HepG2 (cell line): ENCODE data around the gene CTNNA3. TPM values are rescaled to one million over a fixed set of nuclear protein-coding genes. Genes with fewer than 3 reads are reported as not detected.
A peak's percentile ranks its signal among the peaks of the same experiment; 100 is the strongest.
"Not testable (repeated sequence)": the region's sequence is repeated elsewhere in the genome, so short reads cannot be mapped to it uniquely, and the experiment has no call there.

Experiments
- ATAC-seq: fragments of 200-7000 bp; cut with Tn5 transposase; 3 replicates; pipeline ENCODE4 v1.9.1; 2020; ENCODE audit warnings: mild to moderate bottlenecking, moderate library complexity
- BruUV-seq: library from RNA; stranded (reverse); fragments of 400-500 nt; replicated peaks from 2 replicates; lab custom pipeline; 2021; lab: Mats Ljungman, UMichigan
- CTCF ChIA-PET: fragments of 300-600 bp; formaldehyde crosslinking; extraction: SDS; loops from one replicate; lab custom pipeline; 2021; ENCODE audit warnings: low total read pairs, inconsistent platforms, low intra/inter-chr PET ratio; lab: Yijun Ruan, JAX
- POLR2A ChIA-PET: fragments of 350-600 bp; sonication (Branson Sonifier 250); formaldehyde crosslinking; loops from one replicate; lab custom pipeline; 2020; ENCODE audit warnings: antibody characterized with exemption, inconsistent platforms; lab: Yijun Ruan, JAX
- DNase-seq: peaks from one replicate; pipeline ENCODE4 v3.0.0-alpha.2; 2015; ENCODE audit warnings: low spot score
- FAIRE-seq: peaks from 3 replicates; lab custom pipeline; 2011; peaks lifted over from hg19 to GRCh38; lab: Jason Lieb, UNC
- H2AFZ ChIP-seq: one replicate; pipeline ENCODE4 v1.6.1; 2011; ENCODE audit warnings: low read length, inconsistent platforms
- H3K27ac ChIP-seq: fragments of 300-600 bp; 3 replicates; pipeline ENCODE4 v1.8.0; 2011; ENCODE audit warnings: mixed run types, mild to moderate bottlenecking, mixed read lengths, low read length, inconsistent platforms; ENCODE audit not compliant: insufficient read depth; ENCODE audit errors: extremely low read length
- H3K27me3 ChIP-seq, 2 experiments: fragments of 200-600 bp in 1 of 2; 2 replicates in 1 of 2; 3 replicates in 1 of 2; pipeline versions ENCODE4 v1.6.0 to v1.8.0; 2011; ENCODE audit warnings: low read length in 2 of 2, mild to moderate bottlenecking in 2 of 2, moderate library complexity in 2 of 2, inconsistent platforms in 1 of 2; ENCODE audit not compliant: insufficient read depth in 2 of 2, control insufficient read depth in 1 of 2
- H3K36me3 ChIP-seq, 2 experiments: fragments of 200-600 bp in 1 of 2; replicated peaks in 1 of 2; 2 replicates in 1 of 2; 3 replicates in 1 of 2; pipeline versions ENCODE4 v1.5.1 to v1.8.0; 2011; ENCODE audit warnings: low read length in 2 of 2, inconsistent platforms in 1 of 2; ENCODE audit not compliant: insufficient read depth in 2 of 2, control insufficient read depth in 1 of 2
- H3K4me1 ChIP-seq: 2 replicates; pipeline ENCODE4 v1.5.1; 2012; ENCODE audit warnings: low read length, inconsistent platforms; ENCODE audit not compliant: insufficient read depth
- H3K4me2 ChIP-seq: 2 replicates; pipeline ENCODE4 v1.6.0; 2011; ENCODE audit warnings: low read depth, low read length, inconsistent platforms
- H3K4me3 ChIP-seq, 3 experiments: fragments of 200-600 bp in 1 of 3; sonication (generic), shearing (Covaris generic) in 1 of 3; replicated peaks in 1 of 3; 2 replicates each; pipeline ENCODE4 v1.5.1; 2011 to 2016; ENCODE audit warnings: low read length in 3 of 3, inconsistent platforms in 2 of 3, low read depth in 2 of 3, mild to moderate bottlenecking in 2 of 3, control low read depth in 1 of 3, mixed read lengths in 1 of 3; ENCODE audit not compliant: insufficient read depth in 1 of 3
- H3K79me2 ChIP-seq: one replicate; pipeline ENCODE4 v1.6.1; 2011; ENCODE audit warnings: low read length, inconsistent platforms; ENCODE audit not compliant: insufficient read depth
- H3K9ac ChIP-seq: 2 replicates; pipeline ENCODE4 v1.6.0; 2011; ENCODE audit warnings: mild to moderate bottlenecking, low read depth, low read length, inconsistent platforms; ENCODE audit not compliant: insufficient read depth
- H3K9me3 ChIP-seq: 2 replicates; pipeline ENCODE4 v1.5.1; 2012; ENCODE audit warnings: mild to moderate bottlenecking, low read length
- H4K20me1 ChIP-seq: 2 replicates; pipeline ENCODE4 v1.6.0; 2011; ENCODE audit warnings: inconsistent platforms, mild to moderate bottlenecking, low read length, moderate library complexity; ENCODE audit not compliant: insufficient read depth
- AHR ChIP-seq: IDR thresholded peaks from 2 replicates; pipeline ENCODE4 v1.6.1; 2018; ENCODE audit warnings: missing genetic modification reagents, missing compliant biosample characterization
- CAMTA2 ChIP-seq: sonication (generic); formaldehyde crosslinking; IDR thresholded peaks from 2 replicates; pipeline ENCODE4 v1.4.0; 2020; ENCODE audit warnings: mild to moderate bottlenecking, missing genetic modification reagents, borderline replicate concordance
- CTCF ChIP-seq: sonication (generic); formaldehyde crosslinking; IDR thresholded peaks from 2 replicates; pipeline ENCODE4 v1.5.0; 2020; ENCODE audit warnings: mild to moderate bottlenecking, missing genetic modification reagents, moderate library complexity
- FOSL1 ChIP-seq: sonication (generic); formaldehyde crosslinking; IDR thresholded peaks from 2 replicates; pipeline ENCODE4 v1.9.0; 2021; ENCODE audit warnings: missing genetic modification reagents, borderline replicate concordance
- FOXJ3 ChIP-seq: sonication (generic); formaldehyde crosslinking; IDR thresholded peaks from 2 replicates; pipeline ENCODE4 v1.4.0; 2020; ENCODE audit warnings: missing genetic modification reagents, mild to moderate bottlenecking, borderline replicate concordance
- HIVEP1 ChIP-seq: sonication (generic); formaldehyde crosslinking; IDR thresholded peaks from 2 replicates; pipeline ENCODE4 v1.4.0; 2020; ENCODE audit warnings: mild to moderate bottlenecking, missing genetic modification reagents
- MYPOP ChIP-seq: sonication (generic); formaldehyde crosslinking; IDR thresholded peaks from 2 replicates; pipeline ENCODE4 v1.8.1; 2023; ENCODE audit warnings: mild to moderate bottlenecking, moderate library complexity, missing genetic modification reagents
- PBX2 ChIP-seq: IDR thresholded peaks from 2 replicates; pipeline ENCODE4 v1.6.1; 2016; ENCODE audit warnings: control low read depth
- PCBP2 ChIP-seq: fragments of 200-400 bp; formaldehyde crosslinking; optimal IDR thresholded peaks from 2 replicates; pipeline ENCODE3; 2018; ENCODE audit warnings: low read length, low read depth; ENCODE audit not compliant: poor library complexity, severe bottlenecking
- ZBTB20 ChIP-seq: sonication (generic); formaldehyde crosslinking; IDR thresholded peaks from 2 replicates; pipeline ENCODE4 v1.8.1; 2023; ENCODE audit warnings: missing genetic modification reagents, low read depth, mild to moderate bottlenecking, borderline replicate concordance
- ZNF205 ChIP-seq: IDR thresholded peaks from 2 replicates; pipeline ENCODE4 v1.6.1; 2018; ENCODE audit warnings: missing biosample characterization, missing genetic modification reagents
- ZNF547 ChIP-seq: sonication (generic); formaldehyde crosslinking; IDR thresholded peaks from 2 replicates; pipeline ENCODE4 v1.5.1; 2020; ENCODE audit warnings: mild to moderate bottlenecking, missing genetic modification reagents
- WGBS: methylation state at CpG from one replicate; pipeline ENCODE4 v1.1.6; 2017; ENCODE audit warnings: low lambda C conversion rate; 5-methylcytosine and 5-hydroxymethylcytosine counted together
- in situ Hi-C: cut with HindIII; loops from 2 replicates; pipeline ENCODE4 v1.10.0; 2017; ENCODE audit warnings: low pct_unique_long_range_greater_than_20kb; ENCODE audit not compliant: extremely low pct_ligation_motif_present
- intact Hi-C: fragments of 100-400 bp; cut with micrococcal nuclease; formaldehyde crosslinking; loops from one replicate; pipeline ENCODE4 v1.10.0; 2022; ENCODE audit not compliant: unreplicated experiment
- polyA plus RNA-seq, 8 experiments: library from polyadenylated mRNA; depleted of rRNA in 3 of 8; stranded (reverse) in 7 of 8; unstranded in 1 of 8; fragments of >200 nt; fragmentation: Illumina TruSeq in 4 of 8; extraction: Trizol in 4 of 8; gene quantifications; 2 replicates each; pipeline versions ENCODE4 v1.2.1 to v1.2.3, GENCODE V29; 2011 to 2016; ENCODE audit warnings: low read depth in 4 of 8, missing spikeins in 1 of 8, mixed read lengths in 1 of 8; ENCODE audit not compliant: insufficient read depth in 1 of 8
- total RNA-seq, 5 experiments: library from RNA; depleted of rRNA; stranded (reverse); fragments of >200 nt; fragmentation: Illumina TruSeq; extraction: Trizol; gene quantifications; 2 replicates each; pipeline ENCODE4 v1.2.3, GENCODE V29; 2016; ENCODE audit warnings: low read depth in 1 of 5
- TF ChIP-seq, protein P1 (sequence below): fragments of 450-650 bp; IDR thresholded peaks from 2 replicates; pipeline ENCODE4 v1.6.1; 2017

CTNNA3 gene
- total and polyA plus RNA-seq, 2 of the 13 experiments (the other 11 are each of a cell fraction or from before 2014, with no cell fraction given) = not detected

DNA sequence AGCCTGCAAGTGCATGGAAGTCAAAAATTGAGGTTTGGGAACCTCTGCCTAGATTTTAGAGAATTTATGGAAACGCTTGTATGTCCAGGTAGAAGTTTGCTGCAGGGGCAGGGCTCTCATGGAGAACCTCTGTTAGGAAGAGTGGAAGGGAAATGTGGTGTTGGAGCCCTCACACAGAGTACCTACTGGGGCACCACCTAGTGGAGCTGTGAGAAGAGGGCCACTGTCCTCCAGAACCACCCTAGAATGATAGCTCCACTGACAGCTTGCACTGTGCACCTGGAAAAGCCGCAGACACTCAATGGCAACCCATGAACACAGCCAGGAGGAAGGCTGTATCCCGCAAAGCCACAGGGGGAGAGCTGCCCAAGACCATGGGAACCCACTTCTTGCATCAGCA is 165.0 kb downstream of the CTNNA3 start:
- BruUV-seq, in situ Hi-C loops, H4K20me1 ChIP-seq, POLR2A ChIA-PET, H3K79me2 ChIP-seq, H2AFZ ChIP-seq, H3K9ac ChIP-seq, intact Hi-C loops, H3K27ac ChIP-seq, DNase-seq, CTCF ChIA-PET, H3K27me3 ChIP-seq, H3K9me3 ChIP-seq, H3K4me3 ChIP-seq, H3K4me1 ChIP-seq, FAIRE-seq, H3K36me3 ChIP-seq, H3K4me2 ChIP-seq: not testable (repeated sequence)
- 0% methylated on average over 3 of the region's 3 CpGs for WGBS
- peak; percentile 63 for ATAC-seq
- 0 out of 2 replicates have a peak, but pooled peaks have one; percentile 19 for TF ChIP-seq CTCF

GRCh38 chr10:67527351-67527750 is 168.6 kb downstream of the CTNNA3 start:
- Histone ChIP-seq H3K79me2 (no peaks in the 10 kb centered on the region), H3K36me3 (no peaks in the 10 kb centered on the region), H3K27me3 (no peaks in the 10 kb centered on the region), H3K4me3 (no peak overlapping the region), H3K9me3 (no peaks in the 10 kb centered on the region), H2AFZ (no peak overlapping the region), H4K20me1 (no peaks in the 10 kb centered on the region), H3K9ac (no peak overlapping the region), H3K4me2 (no peak overlapping the region)
- no peak for DNase-seq
- in situ Hi-C loops (no loop called here), intact Hi-C loops (no loop called here)
- no peak for FAIRE-seq
- ATAC-seq = no peak
- ChIA-PET CTCF (no interaction called here), POLR2A (no interaction called here)
- no TSS peak for BruUV-seq
- TF ChIP-seq AHR (CRISPR knock-in tag) = no peak
- TF ChIP-seq PCBP2 = no peak
- no peak for TF ChIP-seq FOXJ3
- no peak for TF ChIP-seq PBX2 (CRISPR knock-in tag)
- TF ChIP-seq ZNF547 (CRISPR knock-in tag) = no peak
- TF ChIP-seq HIVEP1 (CRISPR knock-in tag) = no peak
- TF ChIP-seq, protein P1, sequence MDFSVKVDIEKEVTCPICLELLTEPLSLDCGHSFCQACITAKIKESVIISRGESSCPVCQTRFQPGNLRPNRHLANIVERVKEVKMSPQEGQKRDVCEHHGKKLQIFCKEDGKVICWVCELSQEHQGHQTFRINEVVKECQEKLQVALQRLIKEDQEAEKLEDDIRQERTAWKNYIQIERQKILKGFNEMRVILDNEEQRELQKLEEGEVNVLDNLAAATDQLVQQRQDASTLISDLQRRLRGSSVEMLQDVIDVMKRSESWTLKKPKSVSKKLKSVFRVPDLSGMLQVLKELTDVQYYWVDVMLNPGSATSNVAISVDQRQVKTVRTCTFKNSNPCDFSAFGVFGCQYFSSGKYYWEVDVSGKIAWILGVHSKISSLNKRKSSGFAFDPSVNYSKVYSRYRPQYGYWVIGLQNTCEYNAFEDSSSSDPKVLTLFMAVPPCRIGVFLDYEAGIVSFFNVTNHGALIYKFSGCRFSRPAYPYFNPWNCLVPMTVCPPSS = no peak
- no peak for TF ChIP-seq ZBTB20 (CRISPR knock-in tag)
- TF ChIP-seq ZNF205 (CRISPR knock-in tag) = no peak
- no peak for TF ChIP-seq CAMTA2 (CRISPR knock-in tag)
- TF ChIP-seq FOSL1 = no peak
- TF ChIP-seq MYPOP (CRISPR knock-in tag) = no peak
- TF ChIP-seq, all 625 proteins: peak for 0
- no peaks in the 10 kb centered on the region for H3K4me1 ChIP-seq
- H3K27ac ChIP-seq = no peak overlapping the region
